RPMI8226 (cell line): ENCODE results near the gene RBP3.

Experiments used
- DNase-seq: peaks from one replicate; pipeline ENCODE4 v3.0.0-alpha.2; 2015

RBP3 gene

GRCh38 chr10:47320812-47321211 is 27.4 kb upstream of the RBP3 start:
- no peak for DNase-seq

GRCh38 chr10:47321521-47322195 is 26.5 kb upstream of the RBP3 start:
- DNase-seq: no peak

- no peak for DNase-seq
Measured at GRCh38 chr10:47322300-47323061, 25.7 kb upstream of the RBP3 start, which contains the start of gene GDF2. Gene GDF2 (plus strand): TSS chr10:47322454. CDS start chr10:47322669, 215 bp downstream.

- DNase-seq: no peak
Measured at GRCh38 chr10:47323087-47323486, 25.1 kb upstream of the RBP3 start.

GRCh38 chr10:47323636-47324296 is 24.4 kb upstream of the RBP3 start:
- DNase-seq: no peak

GRCh38 chr10:47325303-47326291 is 22.6 kb upstream of the RBP3 start:
- DNase-seq: no peak

GRCh38 chr10:47326306-47326926 is 21.7 kb upstream of the RBP3 start:
- no peak for DNase-seq

GRCh38 chr10:47326927-47327330 is 21.2 kb upstream of the RBP3 start:
- no peak for DNase-seq

GRCh38 chr10:47329855-47330254 is 18.3 kb upstream of the RBP3 start:
- no peak for DNase-seq

- no peak for DNase-seq
Measured at GRCh38 chr10:47330366-47330765, 17.8 kb upstream of the RBP3 start.

GRCh38 chr10:47330804-47331203 is 17.4 kb upstream of the RBP3 start:
- DNase-seq: no peak

GRCh38 chr10:47331491-47331890 is 16.7 kb upstream of the RBP3 start:
- no peak for DNase-seq

- no peak for DNase-seq
Measured at GRCh38 chr10:47331954-47332353, 16.2 kb upstream of the RBP3 start.

- no peak for DNase-seq
Measured at GRCh38 chr10:47332371-47332770, 15.8 kb upstream of the RBP3 start.

GRCh38 chr10:47332946-47333345 is 15.2 kb upstream of the RBP3 start:
- DNase-seq: no peak

- no peak for DNase-seq
Measured at GRCh38 chr10:47333532-47333931, 14.6 kb upstream of the RBP3 start.

- no peak for DNase-seq
Measured at GRCh38 chr10:47334466-47335295, 13.5 kb upstream of the RBP3 start.

- no peak for DNase-seq
Measured at GRCh38 chr10:47335906-47336305, 12.3 kb upstream of the RBP3 start.

- no peak for DNase-seq
Measured at GRCh38 chr10:47336387-47337134, 11.6 kb upstream of the RBP3 start.

- DNase-seq: no peak
Measured at GRCh38 chr10:47337310-47337709, 10.9 kb upstream of the RBP3 start.
